HFFc6 (cell line): ENCODE measurements around the gene TRPC4AP. TPM values are rescaled to one million over a fixed set of nuclear protein-coding genes. Genes with fewer than 3 reads are reported as not detected.
A peak's percentile ranks its signal among the peaks of the same experiment; 100 is the strongest.

Experiments
- DNase-seq: peaks from one replicate; pipeline ENCODE4 v3.0.0-alpha.2; 2018
- H3K27ac Mint-ChIP-seq: 2 replicates; pipeline ENCODE4 v1.8.0; 2020; ENCODE audit warnings: mild to moderate bottlenecking, mixed read lengths
- H3K27me3 Mint-ChIP-seq: 2 replicates; pipeline ENCODE4 v1.8.0; 2021; ENCODE audit warnings: mild to moderate bottlenecking, moderate library complexity, mixed read lengths; ENCODE audit not compliant: insufficient read depth
- H3K36me3 Mint-ChIP-seq: 2 replicates; pipeline ENCODE4 v1.8.0; 2021; ENCODE audit warnings: low read depth, mixed read lengths
- H3K4me1 Mint-ChIP-seq: 2 replicates; pipeline ENCODE4 v1.8.0; 2020; ENCODE audit warnings: low read depth, mixed read lengths
- H3K4me3 Mint-ChIP-seq: 2 replicates; pipeline ENCODE4 v1.8.0; 2020; ENCODE audit warnings: mild to moderate bottlenecking, moderate library complexity, mixed read lengths
- H3K9me3 Mint-ChIP-seq: 2 replicates; pipeline ENCODE4 v1.8.0; 2020; ENCODE audit warnings: mild to moderate bottlenecking, mixed read lengths
- CTCF ChIP-seq: fragments of 200-600 bp; sonication (generic); IDR thresholded peaks from 2 replicates; pipeline ENCODE4 v1.5.0; 2021; ENCODE audit warnings: antibody characterized with exemption, mild to moderate bottlenecking
- microRNA-seq: library from miRNA; unstranded; fragments of <30 nt; microRNA quantifications from one replicate; pipeline ENCODE4, GENCODE V29; 2019
- total RNA-seq, 6 experiments: library from RNA; stranded (reverse); fragmentation: NEBNext Ultra II Directional; extraction: Animal tissue kit (Norgen Biotek cat#: 25700); gene quantifications; 2 replicates in 1 of 6; 3 replicates in 5 of 6; pipeline ENCODE4 v1.2.3, GENCODE V29; 2021

Gene TRPC4AP
- total RNA-seq, 6 experiments from 2014 or later, result 70.7 to 89.8 (median 81.6) TPM

GRCh38 chr20:34953960-34954359, 138.6 kb downstream of the TRPC4AP start:
- H3K36me3 Mint-ChIP-seq, result peaks cover 9% of the 10 kb centered on the region
- H3K27ac Mint-ChIP-seq, result no peak overlapping the region
- peaks cover 42% of the 10 kb centered on the region for H3K4me1 Mint-ChIP-seq
- peaks cover 2% of the 10 kb centered on the region for H3K27me3 Mint-ChIP-seq
- peaks cover 9% of the 10 kb centered on the region for H3K9me3 Mint-ChIP-seq
- TF ChIP-seq CTCF, result no peak
- no peak overlapping the region for H3K4me3 Mint-ChIP-seq
- no peak for DNase-seq

GRCh38 chr20:34952671-34953070, 139.9 kb downstream of the TRPC4AP start:
- peaks cover 9% of the 10 kb centered on the region for H3K36me3 Mint-ChIP-seq
- H3K9me3 Mint-ChIP-seq, result peaks cover 9% of the 10 kb centered on the region
- no peaks in the 10 kb centered on the region; the same call in 1 of the 2 replicates for H3K27me3 Mint-ChIP-seq
- no peak overlapping the region for H3K4me3 Mint-ChIP-seq
- TF ChIP-seq CTCF, result no peak
- no peak for DNase-seq
- peaks cover 50% of the 10 kb centered on the region for H3K4me1 Mint-ChIP-seq
- peak overlapping the region; percentile 49; the same call in 1 of the 2 replicates for H3K27ac Mint-ChIP-seq

Small RNA genes lying within 50 kb of the gene (microRNA-seq; reads per million reads assigned to microRNA genes)
- gene MIR499A (not detected), gene MIR499B (not detected)

Other genes with a start within 250 kb of the TRPC4AP start
- gene GGT7, start 220.0 kb downstream of the TRPC4AP start, total RNA-seq, result 10 to 100 TPM; 13.3 to 17.3 (median 16.1) TPM
- 10 to 100 TPM; 13.2 to 18.0 (median 15.5) TPM for gene ACSS2, start 216.2 kb downstream of the TRPC4AP start, total RNA-seq
- gene GSS, start 137.0 kb downstream of the TRPC4AP start, total RNA-seq, result 10 to 100 TPM; 72.1 to 86.8 (median 76.6) TPM
- under 1 TPM in 2 of 6 experiments, not detected in 4; 0.07 to 0.19 TPM for gene MYH7B, start 136.9 kb downstream of the TRPC4AP start, total RNA-seq
- 10 to 100 TPM; 29.5 to 33.3 (median 32.0) TPM for gene EDEM2, start 54.5 kb upstream of the TRPC4AP start, total RNA-seq
- 10 to 100 TPM; 21.0 to 29.6 (median 23.4) TPM for gene PROCR, start 79.3 kb upstream of the TRPC4AP start, total RNA-seq
- 1 to 10 TPM in 1 of 6 experiments, under 1 TPM in 5; 0.48 to 1.2 (median 0.65) TPM for gene MMP24, start 133.9 kb upstream of the TRPC4AP start, total RNA-seq
- 100 to 1,000 TPM in 4 of 6 experiments, 10 to 100 TPM in 2; 91.7 to 117 (median 105) TPM for gene MMP24OS, start 185.3 kb upstream of the TRPC4AP start, total RNA-seq
- gene EIF6, start 192.0 kb upstream of the TRPC4AP start, total RNA-seq, result 100 to 1,000 TPM; 176 to 194 (median 185) TPM
- gene FAM83C, start 199.6 kb upstream of the TRPC4AP start, total RNA-seq, result not detected